GM12878 (cell line): ENCODE data around the gene HDGF. TPM values are rescaled to one million over a fixed set of nuclear protein-coding genes. Genes with fewer than 3 reads are reported as not detected.
"Not testable (repeated sequence)": the region's sequence is repeated elsewhere in the genome, so short reads cannot be mapped to it uniquely, and the experiment has no call there.

Experiments used
- ATAC-seq: fragments of 200-7000 bp; cut with Tn5 transposase; 3 replicates; pipeline ENCODE4 v1.9.1; 2020; ENCODE audit warnings: mild to moderate bottlenecking, moderate library complexity
- BruUV-seq: library from RNA; stranded (reverse); fragments of 400-500 nt; replicated peaks from 2 replicates; lab custom pipeline; 2021; lab: Mats Ljungman, UMichigan
- CTCF ChIA-PET: fragments of 300-600 bp; sonication (Branson Sonifier 250); formaldehyde crosslinking; extraction: SDS; loops from one replicate; lab custom pipeline; 2021; ENCODE audit warnings: inconsistent platforms; lab: Yijun Ruan, JAX
- POLR2A ChIA-PET: fragments of 350-600 bp; formaldehyde crosslinking; extraction: SDS; loops from one replicate; lab custom pipeline; 2021; ENCODE audit warnings: inconsistent platforms; lab: Charles Lee
- RAD21 ChIA-PET: fragments of 300-600 bp; sonication (Branson Sonifier 250); formaldehyde crosslinking; loops from one replicate; lab custom pipeline; 2023; ENCODE audit warnings: antibody characterized with exemption; ENCODE audit not compliant: unreplicated experiment; lab: Charles Lee
- SMC1A ChIA-PET: fragments of 300-600 bp; sonication (Branson Sonifier 250); formaldehyde crosslinking; loops from one replicate; lab custom pipeline; 2023; ENCODE audit not compliant: unreplicated experiment, uncharacterized antibody; lab: Charles Lee
- DNase-seq: peaks from one replicate; pipeline ENCODE4 v3.0.0-alpha.2; 2011; ENCODE audit warnings: low read depth, low spot score
- FAIRE-seq: peaks from 3 replicates; lab custom pipeline; 2011; peaks lifted over from hg19 to GRCh38; lab: Jason Lieb, UNC
- H2AFZ ChIP-seq: 2 replicates; pipeline ENCODE4 v1.6.0; 2011; ENCODE audit warnings: low read depth, low read length, control low read depth; ENCODE audit not compliant: control insufficient read depth
- H3K27ac ChIP-seq: 2 replicates; pipeline ENCODE4 v1.5.1; 2011; ENCODE audit warnings: control low read depth; ENCODE audit not compliant: control insufficient read depth, insufficient read depth
- H3K27me3 ChIP-seq, 2 experiments: replicated peaks in 1 of 2; 2 replicates each; pipeline versions ENCODE4 v1.6.0 to v1.6.1; 2011; ENCODE audit warnings: low read length in 1 of 2; ENCODE audit not compliant: control insufficient read depth in 2 of 2, insufficient read depth in 2 of 2
- H3K36me3 ChIP-seq, 2 experiments: 2 replicates each; pipeline ENCODE4 v1.5.1; 2011; ENCODE audit warnings: low read length in 1 of 2; ENCODE audit not compliant: control insufficient read depth in 2 of 2, insufficient read depth in 2 of 2
- H3K4me1 ChIP-seq: 2 replicates; pipeline ENCODE4 v1.6.1; 2011; ENCODE audit warnings: mild to moderate bottlenecking, low read length, moderate library complexity, mixed read lengths; ENCODE audit not compliant: control insufficient read depth, insufficient read depth
- H3K4me2 ChIP-seq: 2 replicates; pipeline ENCODE4 v1.6.0; 2011; ENCODE audit warnings: control low read depth; ENCODE audit not compliant: control insufficient read depth, insufficient read depth
- H3K4me3 ChIP-seq: fragments of 200-600 bp; sonication (generic); 2 replicates; pipeline ENCODE4 v1.5.1; 2016
- H3K79me2 ChIP-seq: 2 replicates; pipeline ENCODE4 v1.6.0; 2011; ENCODE audit warnings: low read length; ENCODE audit not compliant: control insufficient read depth, insufficient read depth
- H3K9ac ChIP-seq: 2 replicates; pipeline ENCODE4 v1.8.0; 2011; ENCODE audit warnings: low read length, control low read depth, mixed read lengths; ENCODE audit not compliant: control insufficient read depth, insufficient read depth
- H3K9me3 ChIP-seq: replicated peaks from 3 replicates; pipeline ENCODE4 v1.5.1; 2011; ENCODE audit warnings: mild to moderate bottlenecking, low read length; ENCODE audit not compliant: control insufficient read depth, insufficient read depth
- H4K20me1 ChIP-seq: 2 replicates; pipeline ENCODE4 v1.6.0; 2011; ENCODE audit not compliant: control insufficient read depth, insufficient read depth
- CEBPB ChIP-seq, 2 experiments: fragments of 150-350 bp in 1 of 2; IDR thresholded peaks; 2 replicates each; pipeline ENCODE4 v1.6.1; 2012 to 2014; ENCODE audit warnings: low read depth in 2 of 2, low read length in 2 of 2, borderline replicate concordance in 1 of 2, inconsistent platforms in 1 of 2
- ETV6 ChIP-seq, 2 experiments: fragments of 450-650 bp in 1 of 2; IDR thresholded peaks in 1 of 2; conservative IDR thresholded peaks in 1 of 2; 2 replicates each; pipeline ENCODE4 v1.6.1; 2014; ENCODE audit warnings: antibody characterized with exemption in 1 of 2, borderline replicate concordance in 1 of 2, low read depth in 1 of 2, mild to moderate bottlenecking in 1 of 2, moderate library complexity in 1 of 2
- IKZF2 ChIP-seq, 2 experiments: fragments of 450-650 bp; IDR thresholded peaks; 2 replicates each; pipeline ENCODE4 v1.6.1; 2017; ENCODE audit warnings: mild to moderate bottlenecking in 2 of 2, moderate library complexity in 2 of 2
- PML ChIP-seq: IDR thresholded peaks from 2 replicates; pipeline ENCODE4 v1.6.1; 2012; ENCODE audit warnings: low read length, inconsistent platforms
- POU2F2 ChIP-seq: IDR thresholded peaks from 3 replicates; pipeline ENCODE4 v1.6.1; 2011; ENCODE audit warnings: low read depth, mild to moderate bottlenecking, low read length, borderline replicate concordance
- PRDM15 ChIP-seq: fragments of 450-650 bp; formaldehyde crosslinking; IDR thresholded peaks from 2 replicates; pipeline ENCODE4 v1.4.0; 2020; ENCODE audit warnings: mild to moderate bottlenecking, moderate library complexity
- ZBTB33 ChIP-seq: fragments of 450-650 bp; IDR thresholded peaks from 2 replicates; pipeline ENCODE4 v1.6.1; 2017; ENCODE audit warnings: mild to moderate bottlenecking
- WGBS: methylation state at CpG from one replicate; pipeline ENCODE4 v1.1.6; 2016; ENCODE audit warnings: low lambda C conversion rate; ENCODE audit not compliant: insufficient replicate concordance, insufficient coverage; ENCODE audit errors: missing lambda C conversion rate; 5-methylcytosine and 5-hydroxymethylcytosine counted together
- in situ Hi-C: fragments of 300-500 bp; cut with MboI; formaldehyde crosslinking; loops from 9 replicates; pipeline ENCODE4 v1.14.3; 2018; ENCODE audit warnings: mixed read lengths
- intact Hi-C: fragments of 100-400 bp; cut with micrococcal nuclease; formaldehyde crosslinking; loops from one replicate; pipeline ENCODE4 v1.14.2; 2022; ENCODE audit not compliant: unreplicated experiment
- polyA plus RNA-seq, 11 experiments: library from polyadenylated mRNA; depleted of rRNA in 4 of 11; unstranded in 6 of 11; stranded (reverse) in 5 of 11; fragments of >200 nt; fragmentation: Nextera tagmentation in 4 of 11; fragmentation: Illumina TruSeq in 1 of 11; extraction: Ambion mirVana in 4 of 11; extraction: Trizol in 1 of 11; gene quantifications; 1 replicate in 1 of 11; 2 replicates in 10 of 11; pipeline versions ENCODE4 v1.2.1 to v1.2.3, GENCODE V29; 2011 to 2016; ENCODE audit warnings: inconsistent platforms in 2 of 11, missing spikeins in 2 of 11, low read depth in 1 of 11
- total RNA-seq, 4 experiments: library from RNA; depleted of rRNA in 3 of 4; stranded (reverse); fragments of >200 nt in 3 of 4; fragmentation: Illumina TruSeq in 1 of 4; extraction: Trizol in 1 of 4; gene quantifications; 2 replicates each; pipeline versions ENCODE4 v1.2.1 to v1.2.3, GENCODE V29; 2013 to 2021

The HDGF gene
- total and polyA plus RNA-seq, 10 of the 15 experiments (the other 5 are each of a cell fraction or from before 2014, with no cell fraction given): 28.3 to 372 (median 209) TPM

GRCh38 chr1:156760092-156760795, 8.8 kb upstream of the HDGF start (continued):
- TF ChIP-seq POU2F2: no peak
- no peak for TF ChIP-seq ZBTB33
- TF ChIP-seq PML: no peak
- TF ChIP-seq ETV6 (conservative IDR thresholded peaks at IDR 0.05 in 1 of 2, IDR thresholded peaks at IDR 0.05 in 1 of 2; ENCODE audit: borderline replicate concordance in 1 of 2, low read depth in 1 of 2): no peak
- TF ChIP-seq CEBPB (IDR thresholded peaks at IDR 0.05; ENCODE audit: borderline replicate concordance in 1 of 2, low read depth in 2 of 2, low read length in 2 of 2): no peak
- TF ChIP-seq IKZF2 (IDR thresholded peaks at IDR 0.05): no peak
- no peak for TF ChIP-seq PRDM15 (CRISPR knock-in tag)

GRCh38 chr1:156757572-156758253, 6.2 kb upstream of the HDGF start:
- FAIRE-seq, BruUV-seq: not testable (repeated sequence)

More at GRCh38 chr1:156757572-156758253, 6.2 kb upstream of the HDGF start:
- POLR2A ChIA-PET, ATAC-seq, intact Hi-C loops, H4K20me1 ChIP-seq, DNase-seq, H3K79me2 ChIP-seq, H3K4me3 ChIP-seq, H2AFZ ChIP-seq, H3K9ac ChIP-seq, RAD21 ChIA-PET, H3K36me3 ChIP-seq, in situ Hi-C loops, H3K27me3 ChIP-seq, H3K27ac ChIP-seq, H3K4me2 ChIP-seq, H3K9me3 ChIP-seq: not testable (repeated sequence)
- H3K4me1 ChIP-seq: peaks cover 10% of the 10 kb centered on the region
- ChIA-PET CTCF (interaction anchor here (2.4 to 4.3 kb wide), 2 partner anchors 31 to 68 kb away, joined by 14 to 19 read pairs; no protein-coding TSS in a partner anchor), SMC1A (interaction anchor here (1.1 to 2.9 kb wide), 2 partner anchors 12 to 31 kb away, joined by 3 to 16 read pairs; no protein-coding TSS in a partner anchor)
- WGBS: 86% methylated on average over 10 of the region's 10 CpGs
